Stomach (tissue), 4 donors: ENCODE measurements around the gene GRM4.

Experiments
- POLR2A ChIP-seq, 4 donors: fragments of 450-650 bp; IDR thresholded peaks; one replicate each; pipeline ENCODE4 v1.6.1; 2016; ENCODE audit warnings: antibody characterized with exemption in 4 of 4, control low read depth in 2 of 4, mild to moderate bottlenecking in 1 of 4, moderate library complexity in 1 of 4
- POLR2AphosphoS5 ChIP-seq, 3 donors: sonication (generic); formaldehyde crosslinking; IDR thresholded peaks; one replicate each; pipeline ENCODE4 v1.6.1; 2016; ENCODE audit warnings: antibody characterized with exemption in 3 of 3
- TF ChIP-seq, protein P1 (sequence below), 7 experiments: fragments of 450-650 bp in 4 of 7; fragments of 200-600 bp in 3 of 7; sonication (generic) in 3 of 7; IDR thresholded peaks; one replicate each; pipeline ENCODE4 v1.5.1; 2016 to 2019; ENCODE audit warnings: antibody characterized with exemption in 7 of 7, control low read depth in 2 of 7, mild to moderate bottlenecking in 1 of 7

DNA sequence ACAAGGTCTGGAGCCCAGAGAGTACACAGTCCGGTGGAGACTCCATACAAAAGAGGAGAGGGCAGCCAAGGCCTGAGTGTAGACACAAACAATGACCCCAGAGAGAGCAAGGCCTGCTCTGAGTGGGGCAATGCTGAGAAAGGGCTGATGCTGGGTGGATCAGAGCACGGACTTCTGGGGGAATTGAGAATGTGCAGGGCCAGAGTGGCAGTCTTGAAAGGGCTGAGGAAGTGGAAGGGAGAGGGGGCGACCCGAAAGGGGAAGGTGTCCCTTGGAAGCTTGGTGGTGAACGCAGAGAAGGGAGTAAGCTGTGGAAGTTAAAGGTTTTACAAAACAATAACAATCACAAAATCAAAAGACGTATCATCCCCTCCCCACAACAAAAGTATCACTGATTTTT is 12.0 kb upstream of the GRM4 start:
- TF ChIP-seq POLR2A (IDR thresholded peaks at IDR 0.05), result no peak
- TF ChIP-seq, protein P1, sequence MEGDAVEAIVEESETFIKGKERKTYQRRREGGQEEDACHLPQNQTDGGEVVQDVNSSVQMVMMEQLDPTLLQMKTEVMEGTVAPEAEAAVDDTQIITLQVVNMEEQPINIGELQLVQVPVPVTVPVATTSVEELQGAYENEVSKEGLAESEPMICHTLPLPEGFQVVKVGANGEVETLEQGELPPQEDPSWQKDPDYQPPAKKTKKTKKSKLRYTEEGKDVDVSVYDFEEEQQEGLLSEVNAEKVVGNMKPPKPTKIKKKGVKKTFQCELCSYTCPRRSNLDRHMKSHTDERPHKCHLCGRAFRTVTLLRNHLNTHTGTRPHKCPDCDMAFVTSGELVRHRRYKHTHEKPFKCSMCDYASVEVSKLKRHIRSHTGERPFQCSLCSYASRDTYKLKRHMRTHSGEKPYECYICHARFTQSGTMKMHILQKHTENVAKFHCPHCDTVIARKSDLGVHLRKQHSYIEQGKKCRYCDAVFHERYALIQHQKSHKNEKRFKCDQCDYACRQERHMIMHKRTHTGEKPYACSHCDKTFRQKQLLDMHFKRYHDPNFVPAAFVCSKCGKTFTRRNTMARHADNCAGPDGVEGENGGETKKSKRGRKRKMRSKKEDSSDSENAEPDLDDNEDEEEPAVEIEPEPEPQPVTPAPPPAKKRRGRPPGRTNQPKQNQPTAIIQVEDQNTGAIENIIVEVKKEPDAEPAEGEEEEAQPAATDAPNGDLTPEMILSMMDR (IDR thresholded peaks at IDR 0.05), result no peak
- TF ChIP-seq POLR2AphosphoS5 (IDR thresholded peaks at IDR 0.05), result no peak
